K562 (cell line): Measurements from ENCODE around the gene PRUNE1. TPM values are rescaled to one million over a fixed set of nuclear protein-coding genes. Genes with fewer than 3 reads are reported as not detected.

Experiments
- ATAC-seq: fragments of 200-7000 bp; cut with Tn5 transposase; 3 replicates; pipeline ENCODE4 v1.9.1; 2020; ENCODE audit warnings: moderate library complexity
- BruUV-seq: library from RNA; stranded (reverse); fragments of 400-500 nt; replicated peaks from 2 replicates; lab custom pipeline; 2021; lab: Mats Ljungman, UMichigan
- CTCF ChIA-PET: fragments of 300-600 bp; formaldehyde crosslinking; extraction: SDS; loops from one replicate; lab custom pipeline; 2021; ENCODE audit warnings: low intra/inter-chr PET ratio; lab: Yijun Ruan, JAX
- POLR2A ChIA-PET: fragments of 300-600, 350-650 bp; sonication (Branson Sonifier 250); formaldehyde crosslinking; extraction: SDS; loops from one replicate; lab custom pipeline; 2021; ENCODE audit warnings: antibody characterized with exemption, inconsistent platforms; lab: Yijun Ruan, JAX
- DNase-seq, 4 experiments: peaks; one replicate each; pipeline versions ENCODE4 v3.0.0 to v3.0.0-alpha.2; 2011 to 2018; ENCODE audit warnings: low spot score in 3 of 4, mixed read lengths in 3 of 4; ENCODE audit errors: extremely low read depth in 1 of 4
- FAIRE-seq: peaks from 2 replicates; lab custom pipeline; 2011; peaks lifted over from hg19 to GRCh38; lab: Jason Lieb, UNC
- H2AFZ ChIP-seq: 2 replicates; pipeline ENCODE4 v1.6.0; 2011; ENCODE audit warnings: low read depth, low read length, control low read depth, inconsistent platforms
- H3K27ac ChIP-seq: fragments of 200-600 bp; 3 replicates; pipeline ENCODE4 v1.8.0; 2011; ENCODE audit warnings: low read depth, mild to moderate bottlenecking, control low read depth, inconsistent platforms, low read length, moderate library complexity, mixed read lengths; ENCODE audit errors: extremely low read depth
- H3K27me3 ChIP-seq, 2 experiments: fragments of 300-600 bp in 1 of 2; 2 replicates in 1 of 2; 3 replicates in 1 of 2; pipeline versions ENCODE4 v1.6.0 to v1.8.0; 2011; ENCODE audit warnings: inconsistent platforms in 2 of 2, low read length in 2 of 2, mild to moderate bottlenecking in 1 of 2, mixed read lengths in 1 of 2, moderate library complexity in 1 of 2; ENCODE audit not compliant: control insufficient read depth in 2 of 2, insufficient read depth in 2 of 2
- H3K36me3 ChIP-seq: fragments of 300-600 bp; 3 replicates; pipeline ENCODE4 v1.8.0; 2011; ENCODE audit warnings: mild to moderate bottlenecking, low read length, inconsistent platforms; ENCODE audit not compliant: control insufficient read depth, insufficient read depth
- H3K4me1 ChIP-seq, 2 experiments: fragments of 200-600 bp in 1 of 2; replicated peaks in 1 of 2; 2 replicates in 1 of 2; 3 replicates in 1 of 2; pipeline versions ENCODE4 v1.5.1 to v1.8.0; 2011; ENCODE audit warnings: inconsistent platforms in 2 of 2, low read length in 2 of 2, mild to moderate bottlenecking in 1 of 2, mixed read lengths in 1 of 2, moderate library complexity in 1 of 2; ENCODE audit not compliant: control insufficient read depth in 2 of 2, insufficient read depth in 2 of 2
- H3K4me2 ChIP-seq: 2 replicates; pipeline ENCODE4 v1.6.1; 2011; ENCODE audit warnings: low read length, control low read depth, inconsistent platforms, mixed read lengths; ENCODE audit not compliant: insufficient read depth
- H3K4me3 ChIP-seq: fragments of 200-600 bp; sonication (generic), shearing (Covaris generic); 2 replicates; pipeline ENCODE4 v1.5.1; 2016; ENCODE audit warnings: control low read depth, inconsistent platforms
- H3K79me2 ChIP-seq: fragments of 200-600 bp; 3 replicates; pipeline ENCODE4 v1.8.0; 2011; ENCODE audit warnings: low read length, inconsistent platforms; ENCODE audit not compliant: control insufficient read depth, insufficient read depth
- H3K9ac ChIP-seq, 2 experiments: 2 replicates each; pipeline versions ENCODE4 v1.6.0 to v1.6.1; 2011; ENCODE audit warnings: low read depth in 2 of 2, low read length in 2 of 2, control low read depth in 1 of 2, inconsistent platforms in 1 of 2, mild to moderate bottlenecking in 1 of 2, mixed read lengths in 1 of 2; ENCODE audit not compliant: insufficient read depth in 1 of 2
- H3K9me1 ChIP-seq: one replicate; pipeline ENCODE4 v1.6.0; 2011; ENCODE audit warnings: inconsistent platforms, mild to moderate bottlenecking, low read length, moderate library complexity; ENCODE audit not compliant: control insufficient read depth, insufficient read depth
- H3K9me3 ChIP-seq: replicated peaks from 2 replicates; pipeline ENCODE4 v1.5.1; 2011; ENCODE audit warnings: low read depth, low read length, inconsistent platforms; ENCODE audit not compliant: control insufficient read depth, insufficient read depth
- H4K20me1 ChIP-seq: replicated peaks from 2 replicates; pipeline ENCODE4 v1.6.1; 2011; ENCODE audit warnings: low read length, inconsistent platforms, mixed read lengths; ENCODE audit not compliant: control insufficient read depth, insufficient read depth
- CBX1 ChIP-seq: sonication (generic); IDR thresholded peaks from 2 replicates; pipeline ENCODE4 v1.6.1; 2016; ENCODE audit warnings: antibody characterized with exemption, low read depth, mild to moderate bottlenecking
- ESRRA ChIP-seq: fragments of 450-650 bp; IDR thresholded peaks from 2 replicates; pipeline ENCODE4 v1.6.1; 2014; ENCODE audit warnings: low read depth, mild to moderate bottlenecking, moderate library complexity, borderline replicate concordance
- FIP1L1 ChIP-seq: fragments of 200-400 bp; formaldehyde crosslinking; IDR thresholded peaks from 2 replicates; pipeline ENCODE4 v1.6.1; 2018; ENCODE audit warnings: mild to moderate bottlenecking, low read depth, low read length; ENCODE audit not compliant: poor library complexity, severe bottlenecking
- FOXM1 ChIP-seq, 2 experiments: fragments of 450-650 bp in 1 of 2; sonication (generic) in 1 of 2; formaldehyde crosslinking in 1 of 2; IDR thresholded peaks; 2 replicates each; pipeline versions ENCODE4 v1.6.1 to v1.9.0; 2017 to 2022; ENCODE audit warnings: low read depth in 2 of 2, mild to moderate bottlenecking in 2 of 2, missing genetic modification reagents in 1 of 2, moderate library complexity in 1 of 2
- GATAD2A ChIP-seq: fragments of 450-650 bp; IDR thresholded peaks from 2 replicates; pipeline ENCODE4 v1.6.1; 2017
- KDM5B ChIP-seq: fragments of 200-600 bp; sonication (generic); IDR thresholded peaks from 2 replicates; pipeline ENCODE4 v1.6.1; 2012; ENCODE audit warnings: low read depth, mild to moderate bottlenecking, moderate library complexity, low read length, control low read depth, inconsistent platforms; ENCODE audit not compliant: insufficient replicate concordance
- LCOR ChIP-seq: sonication (generic); formaldehyde crosslinking; IDR thresholded peaks from 2 replicates; pipeline ENCODE4 v1.8.0; 2022; ENCODE audit warnings: mild to moderate bottlenecking, missing genetic modification reagents
- MEF2D ChIP-seq: conservative IDR thresholded peaks from 2 replicates; pipeline ENCODE4 v1.6.1; 2016; ENCODE audit warnings: low read depth, missing genetic modification characterization, missing compliant biosample characterization
- NR4A1 ChIP-seq, 2 experiments: fragments of 250-450 bp in 1 of 2; fragments of 450-650 bp in 1 of 2; sonication (Bioruptor Pico) in 1 of 2; IDR thresholded peaks; 2 replicates each; pipeline versions ENCODE4 v1.4.0 to v1.6.1; 2016 to 2020; ENCODE audit warnings: mild to moderate bottlenecking in 2 of 2, missing compliant biosample characterization in 1 of 2, missing genetic modification characterization in 1 of 2, moderate library complexity in 1 of 2
- SMC3 ChIP-seq: conservative IDR thresholded peaks from 2 replicates; pipeline ENCODE4 v1.6.1; 2011; ENCODE audit warnings: low read depth, low read length, improper control_type of control experiment; ENCODE audit not compliant: insufficient read depth
- SRSF3 ChIP-seq: fragments of 200-400 bp; formaldehyde crosslinking; IDR thresholded peaks from 2 replicates; pipeline ENCODE4 v1.6.1; 2016; ENCODE audit warnings: mild to moderate bottlenecking, low read length, moderate library complexity; ENCODE audit not compliant: insufficient read depth
- TAL1 ChIP-seq: fragments of 450-650 bp; IDR thresholded peaks from 2 replicates; pipeline ENCODE4 v1.6.1; 2016; ENCODE audit warnings: mild to moderate bottlenecking
- TBL1XR1 ChIP-seq, 2 experiments: IDR thresholded peaks; 2 replicates each; pipeline ENCODE4 v1.6.1; 2012; ENCODE audit warnings: improper control_type of control experiment in 2 of 2, low read length in 2 of 2, mild to moderate bottlenecking in 1 of 2
- ZNF253 ChIP-seq: fragments of 250-450 bp; sonication (Bioruptor Pico); conservative IDR thresholded peaks from 2 replicates; pipeline ENCODE4 v1.6.1; 2021; ENCODE audit warnings: mild to moderate bottlenecking
- ZNF408 ChIP-seq: fragments of 250-450 bp; sonication (Bioruptor Pico); IDR thresholded peaks from 2 replicates; pipeline ENCODE4 v1.4.0; 2020; ENCODE audit warnings: low read depth, mild to moderate bottlenecking, moderate library complexity
- WGBS: fragments of 100-300 bp; shearing (Covaris generic); methylation state at CpG from one replicate; pipeline ENCODE4 v1.1.6; 2016; ENCODE audit warnings: low coverage, mixed read lengths; ENCODE audit not compliant: insufficient coverage; ENCODE audit errors: missing lambda C conversion rate; 5-methylcytosine and 5-hydroxymethylcytosine counted together
- in situ Hi-C: fragments of 300-500 bp; cut with MboI; formaldehyde crosslinking; loops from 4 replicates; pipeline ENCODE4 v1.15.0; 2018; ENCODE audit warnings: inconsistent platforms, mixed read lengths
- intact Hi-C: fragments of 100-400 bp; cut with micrococcal nuclease; formaldehyde crosslinking; loops from 2 replicates; pipeline ENCODE4 v1.14.2; 2022
- polyA plus RNA-seq, 8 experiments: library from polyadenylated mRNA; depleted of rRNA in 4 of 8; stranded (reverse) in 5 of 8; unstranded in 3 of 8; fragments of >200 nt; fragmentation: Nextera tagmentation in 2 of 8; fragmentation: Illumina TruSeq in 1 of 8; extraction: Ambion mirVana in 2 of 8; extraction: Trizol in 1 of 8; gene quantifications; 2 replicates each; pipeline versions ENCODE4 v1.2.1 to v1.2.3, GENCODE V29; 2011 to 2014; ENCODE audit warnings: inconsistent platforms in 1 of 8, missing spikeins in 1 of 8
- total RNA-seq, 7 experiments: library from RNA; depleted of rRNA in 6 of 7; stranded (reverse); fragments of >200 nt in 6 of 7; fragmentation: Illumina TruSeq in 2 of 7; extraction: Trizol in 2 of 7; gene quantifications; 2 replicates each; pipeline versions ENCODE4 v1.2.1 to v1.2.3, GENCODE V29; 2011 to 2021; ENCODE audit warnings: low replicate concordance in 1 of 7
- TF ChIP-seq, protein P1 (sequence below): sonication (generic); formaldehyde crosslinking; IDR thresholded peaks from 2 replicates; pipeline ENCODE4 v1.8.1; 2023; ENCODE audit warnings: mild to moderate bottlenecking, missing genetic modification reagents, moderate library complexity
- TF ChIP-seq, protein P2 (sequence below): fragments of 450-650 bp; formaldehyde crosslinking; IDR thresholded peaks from 2 replicates; pipeline ENCODE4 v1.4.0; 2020; ENCODE audit warnings: mild to moderate bottlenecking

PRUNE1 gene
- total and polyA plus RNA-seq, 9 of the 15 experiments (the other 6 are each of a cell fraction or from before 2014, with no cell fraction given), result 16.7 to 48.3 (median 26.2) TPM

DNA sequence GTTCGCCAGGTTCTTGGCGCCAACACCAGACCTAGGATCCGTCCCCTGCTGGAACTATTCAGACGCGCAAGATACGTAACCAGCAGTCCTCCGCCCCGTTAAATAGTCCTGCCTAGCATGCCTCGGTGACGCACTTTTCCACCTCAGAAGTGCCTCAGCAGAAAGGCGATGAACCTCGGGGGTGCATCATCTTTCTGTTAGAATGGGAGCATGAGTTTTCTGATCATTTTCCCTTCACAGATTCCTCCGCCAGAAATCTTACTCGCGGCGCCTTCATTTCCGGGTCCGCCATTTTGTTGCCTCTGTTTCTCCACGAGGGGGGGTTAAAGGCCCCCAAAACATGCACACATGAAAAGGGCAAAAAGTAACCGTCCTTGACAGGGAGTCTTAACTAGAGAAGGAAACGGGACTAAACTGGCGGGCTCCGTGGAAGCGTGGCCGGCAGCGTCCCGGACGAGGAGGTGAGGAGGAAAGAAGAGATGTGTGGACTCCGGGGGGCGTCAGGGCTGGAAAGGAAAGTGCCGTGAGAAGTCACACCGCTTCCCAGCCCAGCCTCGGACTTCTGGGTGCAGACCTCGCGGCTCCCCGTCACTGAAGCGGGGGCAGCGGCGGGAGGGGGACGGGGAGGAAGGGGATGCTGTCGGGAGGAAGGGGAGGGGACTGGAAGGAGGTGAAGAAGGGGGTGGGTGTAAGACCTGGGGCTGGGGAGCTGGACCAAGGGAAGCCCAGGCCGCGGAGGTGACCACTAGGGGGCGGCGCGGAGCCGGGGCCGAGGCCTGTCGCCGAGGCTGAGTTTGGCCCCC is 62.4 kb downstream of the PRUNE1 start, which contains the start of gene GABPB2:
TSS of gene GABPB2 (plus strand) at position 288 of the 803 bp plus-strand sequence. CDS start 17,429 bp downstream, outside the sequence.
- no peaks in the 10 kb centered on the region for H3K9me3 ChIP-seq
- DNase-seq (peak; percentile 92 to 94 (median 93)), ATAC-seq (peak; percentile 89), FAIRE-seq (peak; percentile 94)
- no peaks in the 10 kb centered on the region for H4K20me1 ChIP-seq
- ChIA-PET CTCF (interaction anchor here (0.7 kb wide), 2 partner anchors 12 to 86 kb away, joined by 4 read pairs; partner anchors contain the start of gene TNFAIP8L2), POLR2A (interaction anchor here (0.5 to 1.8 kb wide), 14 partner anchors 9 to 1183 kb away, joined by 3 to 7 read pairs (median 4); partner anchors contain the start of genes CDC42SE1 and MLLT11)
- peaks cover 21% of the 10 kb centered on the region for H3K79me2 ChIP-seq
- H3K27ac ChIP-seq, result peak within 1 kb of the TSS; percentile 98
- peak within 1 kb of the TSS; percentile 98 for H2AFZ ChIP-seq
- H3K9ac ChIP-seq, result peak within 1 kb of the TSS; percentile 93 to 94
- peaks cover 25% of the 10 kb centered on the region; the same call in 1 of the 3 replicates for H3K36me3 ChIP-seq
- H3K4me2 ChIP-seq, result peak within 1 kb of the TSS; percentile 97
- H3K27me3 ChIP-seq, result no peaks in the 10 kb centered on the region
- in situ Hi-C loops, result no loop called here
- 0% methylated on average over 29 of the region's 50 CpGs for WGBS
- no peaks in the 10 kb centered on the region for H3K9me1 ChIP-seq
- BruUV-seq, result TSS peak; percentile 59
- peak within 1 kb of the TSS; percentile 82 for H3K4me3 ChIP-seq
- H3K4me1 ChIP-seq, result peaks cover 20 to 29% of the 10 kb centered on the region in 2 experiments
- intact Hi-C loops, result loop anchor here (2.0 to 5.0 kb wide), 2 partner anchors 46 to 63 kb away; partner anchors contain the start of genes MINDY1 and PRUNE1
- TF ChIP-seq SMC3, result 0 out of 2 replicates have a peak, but pooled peaks have one; percentile 17
- TF ChIP-seq CBX1, result peak; percentile 33
- peak; percentile 62 for TF ChIP-seq FOXM1 (IDR thresholded peaks at IDR 0.05; ENCODE audit: low read depth)
- no peak for TF ChIP-seq FOXM1 (CRISPR knock-in tag; IDR thresholded peaks at IDR 0.05; ENCODE audit: low read depth)
- TF ChIP-seq ZNF253 (CRISPR knock-in tag), result no peak
- TF ChIP-seq, protein P1, sequence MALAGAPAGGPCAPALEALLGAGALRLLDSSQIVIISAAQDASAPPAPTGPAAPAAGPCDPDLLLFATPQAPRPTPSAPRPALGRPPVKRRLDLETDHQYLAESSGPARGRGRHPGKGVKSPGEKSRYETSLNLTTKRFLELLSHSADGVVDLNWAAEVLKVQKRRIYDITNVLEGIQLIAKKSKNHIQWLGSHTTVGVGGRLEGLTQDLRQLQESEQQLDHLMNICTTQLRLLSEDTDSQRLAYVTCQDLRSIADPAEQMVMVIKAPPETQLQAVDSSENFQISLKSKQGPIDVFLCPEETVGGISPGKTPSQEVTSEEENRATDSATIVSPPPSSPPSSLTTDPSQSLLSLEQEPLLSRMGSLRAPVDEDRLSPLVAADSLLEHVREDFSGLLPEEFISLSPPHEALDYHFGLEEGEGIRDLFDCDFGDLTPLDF, result 0 out of 2 replicates have a peak, but pooled peaks have one; percentile 94
- no peak for TF ChIP-seq SRSF3
- TF ChIP-seq ZNF408 (CRISPR knock-in tag), result no peak
- peak; percentile 12 to 66; a peak in 2 of 4 replicates for TF ChIP-seq TBL1XR1 (IDR thresholded peaks at IDR 0.05; ENCODE audit: low read length in 2 of 2)
- peak; percentile 5; the same call in 1 of the 2 replicates for TF ChIP-seq TAL1
- TF ChIP-seq GATAD2A, result peak; percentile 94
- peak; percentile 62 for TF ChIP-seq LCOR (CRISPR knock-in tag)
- TF ChIP-seq FIP1L1, result no peak
- TF ChIP-seq, protein P2, sequence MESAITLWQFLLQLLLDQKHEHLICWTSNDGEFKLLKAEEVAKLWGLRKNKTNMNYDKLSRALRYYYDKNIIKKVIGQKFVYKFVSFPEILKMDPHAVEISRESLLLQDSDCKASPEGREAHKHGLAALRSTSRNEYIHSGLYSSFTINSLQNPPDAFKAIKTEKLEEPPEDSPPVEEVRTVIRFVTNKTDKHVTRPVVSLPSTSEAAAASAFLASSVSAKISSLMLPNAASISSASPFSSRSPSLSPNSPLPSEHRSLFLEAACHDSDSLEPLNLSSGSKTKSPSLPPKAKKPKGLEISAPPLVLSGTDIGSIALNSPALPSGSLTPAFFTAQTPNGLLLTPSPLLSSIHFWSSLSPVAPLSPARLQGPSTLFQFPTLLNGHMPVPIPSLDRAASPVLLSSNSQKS (CRISPR knock-in tag), result no peak
- peak; percentile 2 for TF ChIP-seq KDM5B
- TF ChIP-seq NR4A1 (CRISPR knock-in tag; IDR thresholded peaks at IDR 0.05), result no peak
- TF ChIP-seq NR4A1 (tag; IDR thresholded peaks at IDR 0.05), result peak; percentile 88
- TF ChIP-seq ESRRA, result peak; percentile 80
- TF ChIP-seq MEF2D, result peak; percentile 48; the same call in 1 of the 2 replicates
